ENCODE results near the gene PREPL.

PREPL gene

GRCh38 chr2:44328750-44329149 is 32.5 kb downstream of the PREPL start:
- no peak overlapping the region for H3K9ac ChIP-seq (ENCODE audit: low read length)
- H3K4me1 ChIP-seq (ENCODE audit: control insufficient read depth, low read depth, low read length) = peaks cover 3% of the 10 kb centered on the region
- no peaks in the 10 kb centered on the region for H3K36me3 ChIP-seq (ENCODE audit: control insufficient read depth, insufficient read depth, low read length)
- H4K5ac ChIP-seq (ENCODE audit: low read length) = no peak overlapping the region
- H3K79me2 ChIP-seq (ENCODE audit: control insufficient read depth, insufficient read depth, low read length) = no peaks in the 10 kb centered on the region
- H3K79me1 ChIP-seq (ENCODE audit: low read length) = no peaks in the 10 kb centered on the region
- H2BK5ac ChIP-seq (ENCODE audit: low read length) = no peak overlapping the region
- no peak overlapping the region for H3K18ac ChIP-seq (ENCODE audit: low read length)
- H3K27ac ChIP-seq (ENCODE audit: low read depth, low read length) = no peak overlapping the region
- no peak for DNase-seq
- no peak overlapping the region for H2BK15ac ChIP-seq (replicated peaks; ENCODE audit: low read depth)
- H3K4me3 ChIP-seq (ENCODE audit: low read length) = no peak overlapping the region
- H4K8ac ChIP-seq (ENCODE audit: low read depth, low read length) = no peak overlapping the region
- no peaks in the 10 kb centered on the region for H3K27me3 ChIP-seq (ENCODE audit: insufficient read depth, low read length, poor library complexity)
- no peak overlapping the region for H3K4me2 ChIP-seq (ENCODE audit: low read length)
- no peak overlapping the region for H3K23ac ChIP-seq (ENCODE audit: low read length)
- H3K56ac ChIP-seq (ENCODE audit: low read length) = no peak overlapping the region
- no peak overlapping the region for H2AK5ac ChIP-seq (ENCODE audit: low read length)
- no peak overlapping the region for H3K4ac ChIP-seq (ENCODE audit: low read depth, low read length)
- no peak overlapping the region for H2BK120ac ChIP-seq (ENCODE audit: low read depth, low read length)
- WGBS (ENCODE audit: extremely low coverage, insufficient coverage, low lambda C conversion rate) = no CpG with 5 or more reads among the region's 2 CpGs

GRCh38 chr2:44326548-44327264 is 34.6 kb downstream of the PREPL start:
- Histone ChIP-seq H3K79me2 (ENCODE audit: control insufficient read depth, insufficient read depth, low read length) (no peaks in the 10 kb centered on the region), H2BK15ac (replicated peaks; ENCODE audit: low read depth) (no peak overlapping the region), H4K8ac (ENCODE audit: low read depth, low read length) (no peak overlapping the region), H3K4me3 (ENCODE audit: low read length) (no peak overlapping the region), H3K27me3 (ENCODE audit: insufficient read depth, low read length, poor library complexity) (no peaks in the 10 kb centered on the region), H3K4me2 (ENCODE audit: low read length) (no peak overlapping the region), H3K56ac (ENCODE audit: low read length) (no peak overlapping the region), H3K4me1 (ENCODE audit: control insufficient read depth, low read depth, low read length) (peaks cover 3% of the 10 kb centered on the region), H2AK5ac (ENCODE audit: low read length) (no peak overlapping the region), H3K27ac (ENCODE audit: low read depth, low read length) (no peak overlapping the region), H4K5ac (ENCODE audit: low read length) (no peak overlapping the region), H3K9ac (ENCODE audit: low read length) (no peak overlapping the region), H3K4ac (ENCODE audit: low read depth, low read length) (no peak overlapping the region), H2BK5ac (ENCODE audit: low read length) (no peak overlapping the region), H3K36me3 (ENCODE audit: control insufficient read depth, insufficient read depth, low read length) (no peaks in the 10 kb centered on the region), H2BK120ac (ENCODE audit: low read depth, low read length) (no peak overlapping the region), H3K18ac (ENCODE audit: low read length) (no peak overlapping the region), H3K23ac (ENCODE audit: low read length) (no peak overlapping the region), H3K79me1 (ENCODE audit: low read length) (no peaks in the 10 kb centered on the region)
- no CpG with 5 or more reads among the region's 13 CpGs for WGBS (ENCODE audit: extremely low coverage, insufficient coverage, low lambda C conversion rate)
- DNase-seq = no peak

GRCh38 chr2:44325897-44326296 is 35.4 kb downstream of the PREPL start:
- no CpG with 5 or more reads among the region's 4 CpGs for WGBS (ENCODE audit: extremely low coverage, insufficient coverage, low lambda C conversion rate)

GRCh38 chr2:44324971-44325426 is 36.3 kb downstream of the PREPL start:
- Histone ChIP-seq H3K79me1 (ENCODE audit: low read length) (no peaks in the 10 kb centered on the region), H2BK120ac (ENCODE audit: low read depth, low read length) (no peak overlapping the region), H3K4me1 (ENCODE audit: control insufficient read depth, low read depth, low read length) (peaks cover 3% of the 10 kb centered on the region), H3K79me2 (ENCODE audit: control insufficient read depth, insufficient read depth, low read length) (no peaks in the 10 kb centered on the region), H2BK15ac (replicated peaks; ENCODE audit: low read depth) (no peak overlapping the region), H2AK5ac (ENCODE audit: low read length) (no peak overlapping the region), H3K27ac (ENCODE audit: low read depth, low read length) (no peak overlapping the region), H4K8ac (ENCODE audit: low read depth, low read length) (no peak overlapping the region), H3K4me3 (ENCODE audit: low read length) (no peak overlapping the region), H2BK5ac (ENCODE audit: low read length) (no peak overlapping the region), H3K4ac (ENCODE audit: low read depth, low read length) (no peak overlapping the region), H3K56ac (ENCODE audit: low read length) (no peak overlapping the region), H3K23ac (ENCODE audit: low read length) (no peak overlapping the region), H3K36me3 (ENCODE audit: control insufficient read depth, insufficient read depth, low read length) (no peaks in the 10 kb centered on the region), H3K18ac (ENCODE audit: low read length) (no peak overlapping the region), H3K9ac (ENCODE audit: low read length) (no peak overlapping the region), H3K27me3 (ENCODE audit: insufficient read depth, low read length, poor library complexity) (no peaks in the 10 kb centered on the region), H4K5ac (ENCODE audit: low read length) (no peak overlapping the region), H3K4me2 (ENCODE audit: low read length) (no peak overlapping the region)
- WGBS (ENCODE audit: extremely low coverage, insufficient coverage, low lambda C conversion rate) = no CpG with 5 or more reads among the region's 1 CpG
- peak; percentile 77 for DNase-seq

More at GRCh38 chr2:44325897-44326296, 35.4 kb downstream of the PREPL start:
- Histone ChIP-seq H3K27ac (ENCODE audit: low read depth, low read length) (no peak overlapping the region), H2BK15ac (replicated peaks; ENCODE audit: low read depth) (no peak overlapping the region), H3K79me2 (ENCODE audit: control insufficient read depth, insufficient read depth, low read length) (no peaks in the 10 kb centered on the region), H3K18ac (ENCODE audit: low read length) (no peak overlapping the region), H3K23ac (ENCODE audit: low read length) (no peak overlapping the region), H4K5ac (ENCODE audit: low read length) (no peak overlapping the region), H2AK5ac (ENCODE audit: low read length) (no peak overlapping the region), H2BK120ac (ENCODE audit: low read depth, low read length) (no peak overlapping the region), H3K56ac (ENCODE audit: low read length) (no peak overlapping the region), H2BK5ac (ENCODE audit: low read length) (no peak overlapping the region), H3K27me3 (ENCODE audit: insufficient read depth, low read length, poor library complexity) (no peaks in the 10 kb centered on the region), H3K4me3 (ENCODE audit: low read length) (no peak overlapping the region), H3K4me1 (ENCODE audit: control insufficient read depth, low read depth, low read length) (peaks cover 3% of the 10 kb centered on the region), H3K9ac (ENCODE audit: low read length) (no peak overlapping the region), H3K4ac (ENCODE audit: low read depth, low read length) (no peak overlapping the region), H3K79me1 (ENCODE audit: low read length) (no peaks in the 10 kb centered on the region), H3K36me3 (ENCODE audit: control insufficient read depth, insufficient read depth, low read length) (no peaks in the 10 kb centered on the region), H4K8ac (ENCODE audit: low read depth, low read length) (no peak overlapping the region), H3K4me2 (ENCODE audit: low read length) (no peak overlapping the region)
- no peak for DNase-seq

GRCh38 chr2:44321360-44321759 is 39.9 kb downstream of the PREPL start:
- Histone ChIP-seq H3K23ac (ENCODE audit: low read length) (no peak overlapping the region), H3K79me2 (ENCODE audit: control insufficient read depth, insufficient read depth, low read length) (no peaks in the 10 kb centered on the region), H3K27me3 (ENCODE audit: insufficient read depth, low read length, poor library complexity) (no peaks in the 10 kb centered on the region), H3K4me3 (ENCODE audit: low read length) (no peak overlapping the region), H4K5ac (ENCODE audit: low read length) (no peak overlapping the region), H3K18ac (ENCODE audit: low read length) (no peak overlapping the region), H3K56ac (ENCODE audit: low read length) (no peak overlapping the region), H3K4ac (ENCODE audit: low read depth, low read length) (no peak overlapping the region), H2BK120ac (ENCODE audit: low read depth, low read length) (no peak overlapping the region), H3K27ac (ENCODE audit: low read depth, low read length) (no peak overlapping the region), H2BK15ac (replicated peaks; ENCODE audit: low read depth) (no peak overlapping the region), H3K79me1 (ENCODE audit: low read length) (no peaks in the 10 kb centered on the region), H2AK5ac (ENCODE audit: low read length) (no peak overlapping the region), H4K8ac (ENCODE audit: low read depth, low read length) (no peak overlapping the region), H3K4me2 (ENCODE audit: low read length) (no peak overlapping the region), H2BK5ac (ENCODE audit: low read length) (no peak overlapping the region), H3K4me1 (ENCODE audit: control insufficient read depth, low read depth, low read length) (peaks cover 3% of the 10 kb centered on the region), H3K9ac (ENCODE audit: low read length) (no peak overlapping the region), H3K36me3 (ENCODE audit: control insufficient read depth, insufficient read depth, low read length) (no peaks in the 10 kb centered on the region)
- DNase-seq = no peak
- no CpG with 5 or more reads among the region's 5 CpGs for WGBS (ENCODE audit: extremely low coverage, insufficient coverage, low lambda C conversion rate)

GRCh38 chr2:44320832-44321231 is 40.5 kb downstream of the PREPL start:
- H3K4me2 ChIP-seq (ENCODE audit: low read length) = no peak overlapping the region
- H3K36me3 ChIP-seq (ENCODE audit: control insufficient read depth, insufficient read depth, low read length) = no peaks in the 10 kb centered on the region
- no peak overlapping the region for H3K9ac ChIP-seq (ENCODE audit: low read length)
- H2AK5ac ChIP-seq (ENCODE audit: low read length) = no peak overlapping the region
- H2BK5ac ChIP-seq (ENCODE audit: low read length) = no peak overlapping the region
- no peak overlapping the region for H3K23ac ChIP-seq (ENCODE audit: low read length)
- no peak overlapping the region for H2BK15ac ChIP-seq (replicated peaks; ENCODE audit: low read depth)
- no peak overlapping the region for H3K4ac ChIP-seq (ENCODE audit: low read depth, low read length)
- no peaks in the 10 kb centered on the region for H3K79me2 ChIP-seq (ENCODE audit: control insufficient read depth, insufficient read depth, low read length)
- H3K18ac ChIP-seq (ENCODE audit: low read length) = no peak overlapping the region
- H3K56ac ChIP-seq (ENCODE audit: low read length) = no peak overlapping the region
- DNase-seq = no peak
- no peak overlapping the region for H2BK120ac ChIP-seq (ENCODE audit: low read depth, low read length)
- no peak overlapping the region for H3K27ac ChIP-seq (ENCODE audit: low read depth, low read length)
- WGBS (ENCODE audit: extremely low coverage, insufficient coverage, low lambda C conversion rate) = no CpG with 5 or more reads among the region's 1 CpG
- H3K4me3 ChIP-seq (ENCODE audit: low read length) = no peak overlapping the region
- H3K27me3 ChIP-seq (ENCODE audit: insufficient read depth, low read length, poor library complexity) = no peaks in the 10 kb centered on the region
- no peak overlapping the region for H4K5ac ChIP-seq (ENCODE audit: low read length)
- H4K8ac ChIP-seq (ENCODE audit: low read depth, low read length) = no peak overlapping the region
- peaks cover 3% of the 10 kb centered on the region for H3K4me1 ChIP-seq (ENCODE audit: control insufficient read depth, low read depth, low read length)
- H3K79me1 ChIP-seq (ENCODE audit: low read length) = no peaks in the 10 kb centered on the region

Measured in mesendoderm (in vitro differentiated cells).